PC-3 (cell line): ENCODE measurements around the gene TGFA. TPM values are rescaled to one million over a fixed set of nuclear protein-coding genes. Genes with fewer than 3 reads are reported as not detected.

ENCODE experiments used
- ATAC-seq: fragments of 200-7000 bp; cut with Tn5 transposase; 2 replicates; pipeline ENCODE4 v1.9.1; 2020; ENCODE audit warnings: mild to moderate bottlenecking, moderate library complexity
- BruUV-seq: library from RNA; stranded (reverse); fragments of 400-500 nt; replicated peaks from 2 replicates; lab custom pipeline; 2021; lab: Mats Ljungman, UMichigan
- CTCF ChIA-PET: fragments of 300-600 bp; sonication (Branson Sonifier 250); formaldehyde crosslinking; loops from one replicate; lab custom pipeline; 2022; ENCODE audit warnings: antibody characterized with exemption; lab: Charles Lee
- POLR2A ChIA-PET: fragments of 300-600 bp; sonication (Branson Sonifier 250); formaldehyde crosslinking; loops from one replicate; lab custom pipeline; 2022; ENCODE audit warnings: antibody characterized with exemption; ENCODE audit not compliant: unreplicated experiment; lab: Charles Lee
- DNase-seq: peaks from one replicate; pipeline ENCODE4 v3.0.0-alpha.2; 2015
- H2AFZ ChIP-seq: fragments of 300-600 bp; sonication (generic); 2 replicates; pipeline ENCODE4 v1.6.0; 2016; ENCODE audit warnings: antibody characterized with exemption, low read length
- H3F3A ChIP-seq: fragments of 300-600 bp; sonication (generic); one replicate; pipeline ENCODE4 v1.6.0; 2017; ENCODE audit warnings: antibody characterized with exemption, low read length, control low read depth, mild to moderate bottlenecking; ENCODE audit not compliant: unreplicated experiment
- H3K27ac ChIP-seq: fragments of 300-600 bp; sonication (generic); 2 replicates; pipeline ENCODE4 v1.5.1; 2016; ENCODE audit warnings: mild to moderate bottlenecking, low read length
- H3K27me3 ChIP-seq: fragments of 300-600 bp; sonication (generic); 2 replicates; pipeline ENCODE4 v1.6.1; 2016; ENCODE audit warnings: low read length, mixed read lengths
- H3K36me3 ChIP-seq: fragments of 300-600 bp; sonication (generic); 2 replicates; pipeline ENCODE4 v1.6.1; 2016; ENCODE audit warnings: low read depth, mixed run types, low read length, mixed read lengths
- H3K4me1 ChIP-seq: fragments of 300-600 bp; sonication (generic); 2 replicates; pipeline ENCODE4 v1.5.1; 2016; ENCODE audit warnings: low read length; ENCODE audit not compliant: insufficient read depth
- H3K4me2 ChIP-seq: fragments of 300-600 bp; sonication (generic); 2 replicates; pipeline ENCODE4 v1.6.0; 2016; ENCODE audit warnings: low read length
- H3K4me3 ChIP-seq: fragments of 300-600 bp; sonication (generic); 2 replicates; pipeline ENCODE4 v1.5.1; 2016; ENCODE audit warnings: mild to moderate bottlenecking, low read length, mixed read lengths
- H3K79me2 ChIP-seq: fragments of 300-600 bp; sonication (generic); 2 replicates; pipeline ENCODE4 v1.6.1; 2017; ENCODE audit warnings: low read length, mixed read lengths
- H3K9ac ChIP-seq: fragments of 300-600 bp; sonication (generic); 2 replicates; pipeline ENCODE4 v1.6.0; 2016; ENCODE audit warnings: mild to moderate bottlenecking, low read length
- H3K9me2 ChIP-seq: fragments of 300-600 bp; sonication (generic); replicated peaks from 2 replicates; pipeline ENCODE4 v1.6.1; 2016; ENCODE audit warnings: mixed run types, low read length, mixed read lengths
- H3K9me3 ChIP-seq: fragments of 300-600 bp; sonication (generic); 2 replicates; pipeline ENCODE4 v1.6.1; 2016; ENCODE audit warnings: low read length, mixed read lengths
- H4K20me1 ChIP-seq: fragments of 300-600 bp; sonication (generic); 2 replicates; pipeline ENCODE4 v1.6.1; 2016; ENCODE audit warnings: low read length, mixed read lengths
- CTCF ChIP-seq: fragments of 300-600 bp; sonication (generic); conservative IDR thresholded peaks from 2 replicates; pipeline ENCODE4 v1.5.1; 2017; ENCODE audit warnings: antibody characterized with exemption, low read depth, mild to moderate bottlenecking, low read length
- EZH2 ChIP-seq: fragments of 300-600 bp; sonication (generic); IDR thresholded peaks from one replicate; pipeline ENCODE4 v1.6.1; 2017; ENCODE audit warnings: antibody characterized with exemption, mild to moderate bottlenecking, low read length; ENCODE audit not compliant: unreplicated experiment
- EZH2phosphoT487 ChIP-seq: fragments of 300-600 bp; sonication (generic); IDR thresholded peaks from 2 replicates; pipeline ENCODE4 v1.6.1; 2018; ENCODE audit warnings: mild to moderate bottlenecking, antibody characterized with exemption, low read length, borderline replicate concordance
- intact Hi-C: fragments of 100-400 bp; cut with micrococcal nuclease; formaldehyde crosslinking; loops from 2 replicates; pipeline ENCODE4 v1.9.0; 2023
- total RNA-seq: library from RNA; depleted of rRNA; stranded (reverse); fragments of >200 nt; gene quantifications from 2 replicates; pipeline ENCODE4 v1.2.3, GENCODE V29; 2014

Gene TGFA
- total RNA-seq, 1 experiment from 2014 or later = 45.0 TPM

- H3K4me3 ChIP-seq = no peak overlapping the region
- BruUV-seq = TSS peak; percentile 8
- intact Hi-C loops = no loop called here
- no peaks in the 10 kb centered on the region; the same call in 1 of the 2 replicates for H4K20me1 ChIP-seq
- DNase-seq (no peak), ATAC-seq (no peak)
- peaks cover 7% of the 10 kb centered on the region for H3F3A ChIP-seq
- no peak overlapping the region for H3K9ac ChIP-seq
- ChIA-PET POLR2A (no interaction called here), CTCF (interaction anchor here (0.6 kb wide), 1 partner anchor 26 kb away, joined by 9 read pairs; no protein-coding TSS in a partner anchor)
- no peak overlapping the region for H2AFZ ChIP-seq
- H3K9me3 ChIP-seq = no peaks in the 10 kb centered on the region
- no peak overlapping the region for H3K4me2 ChIP-seq
- peaks cover 74% of the 10 kb centered on the region for H3K79me2 ChIP-seq
- no peaks in the 10 kb centered on the region for H3K9me2 ChIP-seq
- H3K27me3 ChIP-seq = no peaks in the 10 kb centered on the region
- no peak overlapping the region for H3K27ac ChIP-seq
- H3K4me1 ChIP-seq = peaks cover 52% of the 10 kb centered on the region
- peaks cover 22% of the 10 kb centered on the region; the same call in 1 of the 2 replicates for H3K36me3 ChIP-seq
- TF ChIP-seq EZH2phosphoT487 (no peak), CTCF (no peak), EZH2 (no peak)
These were observed 39.9 kb downstream of the TGFA start for GRCh38 chr2:70513738-70514137.

GRCh38 chr2:70511971-70512729, 41.5 kb downstream of the TGFA start:
- Histone ChIP-seq H3K9me3 (no peaks in the 10 kb centered on the region), H2AFZ (no peak overlapping the region), H3K4me3 (no peak overlapping the region), H3K27me3 (no peaks in the 10 kb centered on the region), H3K36me3 (peaks cover 22% of the 10 kb centered on the region; the same call in 1 of the 2 replicates), H4K20me1 (no peaks in the 10 kb centered on the region; the same call in 1 of the 2 replicates), H3K9ac (no peak overlapping the region), H3F3A (peaks cover 7% of the 10 kb centered on the region), H3K4me2 (no peak overlapping the region), H3K27ac (no peak overlapping the region), H3K4me1 (peaks cover 61% of the 10 kb centered on the region), H3K9me2 (no peaks in the 10 kb centered on the region), H3K79me2 (peaks cover 72% of the 10 kb centered on the region)
- DNase-seq (peak; percentile 25), ATAC-seq (0 out of 2 replicates have a peak, but pooled peaks have one; percentile 5)
- POLR2A ChIA-PET = no interaction called here
- BruUV-seq = no TSS peak
- TF ChIP-seq EZH2 = no peak
- CTCF ChIA-PET = no interaction called here
- intact Hi-C loops = no loop called here

GRCh38 chr2:70510313-70510712, 43.3 kb downstream of the TGFA start:
- H3K9me2 ChIP-seq = no peaks in the 10 kb centered on the region
- ATAC-seq (no peak), DNase-seq (no peak)
- no peak for TF ChIP-seq EZH2
- POLR2A ChIA-PET = no interaction called here
- peak overlapping the region; percentile 58 for H3K4me2 ChIP-seq
- peaks cover 45% of the 10 kb centered on the region for H3K4me1 ChIP-seq
- H4K20me1 ChIP-seq = no peaks in the 10 kb centered on the region
- H3K9ac ChIP-seq = peak overlapping the region; percentile 5; the same call in 1 of the 2 replicates
- CTCF ChIA-PET = no interaction called here
- H3K9me3 ChIP-seq = no peaks in the 10 kb centered on the region
- no peak overlapping the region for H3K4me3 ChIP-seq
- BruUV-seq = no TSS peak
- peaks cover 7% of the 10 kb centered on the region for H3F3A ChIP-seq
- H2AFZ ChIP-seq = no peak overlapping the region
- peak overlapping the region; percentile 91 for H3K27ac ChIP-seq
- intact Hi-C loops = no loop called here
- no peaks in the 10 kb centered on the region for H3K27me3 ChIP-seq
- peaks cover 34% of the 10 kb centered on the region; the same call in 1 of the 2 replicates for H3K36me3 ChIP-seq
- peaks cover 72% of the 10 kb centered on the region for H3K79me2 ChIP-seq
